OCI-LY1 (cell line): Measurements from ENCODE around the gene CIBAR2.

Source experiments
- EZH2 ChIP-seq: fragments of 200-600 bp; sonication (generic), shearing (Covaris generic); IDR thresholded peaks from 2 replicates; pipeline ENCODE4 v1.8.0; 2017; ENCODE audit warnings: borderline replicate concordance, mixed run types, mild to moderate bottlenecking, antibody characterized with exemption, low read length, moderate library complexity, mixed read lengths
- TF ChIP-seq, protein P1 (sequence below): fragments of 200-600 bp; sonication (generic), shearing (Covaris generic); IDR thresholded peaks from 2 replicates; pipeline ENCODE4 v1.5.1; 2017; ENCODE audit warnings: mild to moderate bottlenecking, antibody characterized with exemption, low read length, moderate library complexity, mixed read lengths

DNA sequence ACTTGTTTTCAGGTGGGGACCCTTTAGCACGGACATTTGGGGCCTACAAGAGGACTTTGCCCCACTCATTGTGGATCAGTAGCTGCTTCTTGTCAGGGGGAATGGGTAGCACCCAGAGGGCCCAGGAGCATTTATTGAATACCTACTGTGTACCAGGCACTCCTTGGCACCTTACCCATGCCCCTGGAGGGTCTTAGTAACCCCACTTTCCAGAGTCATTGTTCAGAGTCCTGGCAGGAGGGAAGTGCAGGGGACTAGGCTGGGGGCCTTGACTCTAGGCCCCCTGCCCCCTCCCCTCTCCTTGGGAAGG, 21.0 kb upstream of the CIBAR2 start:
- TF ChIP-seq, protein P1, sequence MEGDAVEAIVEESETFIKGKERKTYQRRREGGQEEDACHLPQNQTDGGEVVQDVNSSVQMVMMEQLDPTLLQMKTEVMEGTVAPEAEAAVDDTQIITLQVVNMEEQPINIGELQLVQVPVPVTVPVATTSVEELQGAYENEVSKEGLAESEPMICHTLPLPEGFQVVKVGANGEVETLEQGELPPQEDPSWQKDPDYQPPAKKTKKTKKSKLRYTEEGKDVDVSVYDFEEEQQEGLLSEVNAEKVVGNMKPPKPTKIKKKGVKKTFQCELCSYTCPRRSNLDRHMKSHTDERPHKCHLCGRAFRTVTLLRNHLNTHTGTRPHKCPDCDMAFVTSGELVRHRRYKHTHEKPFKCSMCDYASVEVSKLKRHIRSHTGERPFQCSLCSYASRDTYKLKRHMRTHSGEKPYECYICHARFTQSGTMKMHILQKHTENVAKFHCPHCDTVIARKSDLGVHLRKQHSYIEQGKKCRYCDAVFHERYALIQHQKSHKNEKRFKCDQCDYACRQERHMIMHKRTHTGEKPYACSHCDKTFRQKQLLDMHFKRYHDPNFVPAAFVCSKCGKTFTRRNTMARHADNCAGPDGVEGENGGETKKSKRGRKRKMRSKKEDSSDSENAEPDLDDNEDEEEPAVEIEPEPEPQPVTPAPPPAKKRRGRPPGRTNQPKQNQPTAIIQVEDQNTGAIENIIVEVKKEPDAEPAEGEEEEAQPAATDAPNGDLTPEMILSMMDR, result no peak
- no peak for TF ChIP-seq EZH2
